ENCODE measurements around the gene TTC7B.

TTC7B gene

GRCh38 chr14:90775441-90775840 is 40.8 kb downstream of the TTC7B start:
- DNase-seq (ENCODE audit: low spot score) = no peak

GRCh38 chr14:90774316-90774715 is 41.9 kb downstream of the TTC7B start:
- DNase-seq (ENCODE audit: low spot score) = no peak

- DNase-seq (ENCODE audit: low spot score) = no peak
These were observed 42.5 kb downstream of the TTC7B start for GRCh38 chr14:90773705-90774104.

- DNase-seq (ENCODE audit: low spot score) = no peak
These were observed 43.1 kb downstream of the TTC7B start for GRCh38 chr14:90773196-90773486.

GRCh38 chr14:90767899-90768298 is 48.3 kb downstream of the TTC7B start:
- no peak for DNase-seq (ENCODE audit: low spot score)

GRCh38 chr14:90760591-90761316 is 55.5 kb downstream of the TTC7B start:
- DNase-seq (ENCODE audit: low spot score) = peak; percentile 43

- no peak for DNase-seq (ENCODE audit: low spot score)
These were observed 56.2 kb downstream of the TTC7B start for GRCh38 chr14:90760078-90760444.

GRCh38 chr14:90759370-90760077 is 56.7 kb downstream of the TTC7B start:
- no peak for DNase-seq (ENCODE audit: low spot score)

GRCh38 chr14:90758959-90759358 is 57.3 kb downstream of the TTC7B start:
- no peak for DNase-seq (ENCODE audit: low spot score)

- DNase-seq (ENCODE audit: low spot score) = peak; percentile 95
These were observed 58.0 kb downstream of the TTC7B start for GRCh38 chr14:90758028-90758889.

GRCh38 chr14:90757452-90757851 is 58.8 kb downstream of the TTC7B start:
- no peak for DNase-seq (ENCODE audit: low spot score)

GRCh38 chr14:90756755-90757345 is 59.4 kb downstream of the TTC7B start:
- no peak for DNase-seq (ENCODE audit: low spot score)

GRCh38 chr14:90755661-90756304 is 60.4 kb downstream of the TTC7B start:
- DNase-seq (ENCODE audit: low spot score) = peak; percentile 65

- DNase-seq (ENCODE audit: low spot score) = no peak
These were observed 62.7 kb downstream of the TTC7B start for GRCh38 chr14:90753456-90754005.

- DNase-seq (ENCODE audit: low spot score) = no peak
These were observed 65.5 kb downstream of the TTC7B start for GRCh38 chr14:90750701-90751100.

- DNase-seq (ENCODE audit: low spot score) = no peak
These were observed 66.0 kb downstream of the TTC7B start for GRCh38 chr14:90750191-90750590.

- DNase-seq (ENCODE audit: low spot score) = no peak
These were observed 68.3 kb downstream of the TTC7B start for GRCh38 chr14:90747909-90748308.

GRCh38 chr14:90743826-90744225 is 72.4 kb downstream of the TTC7B start:
- no peak for DNase-seq (ENCODE audit: low spot score)

- DNase-seq (ENCODE audit: low spot score) = no peak
These were observed 72.8 kb downstream of the TTC7B start for GRCh38 chr14:90743425-90743824.

GRCh38 chr14:90742729-90743128 is 73.5 kb downstream of the TTC7B start:
- no peak for DNase-seq (ENCODE audit: low spot score)

- DNase-seq (ENCODE audit: low spot score) = no peak
These were observed 74.0 kb downstream of the TTC7B start for GRCh38 chr14:90742252-90742651.

GRCh38 chr14:90741682-90741946 is 74.6 kb downstream of the TTC7B start:
- DNase-seq (ENCODE audit: low spot score) = no peak
